Kidney (tissue), 14 donors: Measurements from ENCODE around the gene CALHM4. TPM values are rescaled to one million over a fixed set of nuclear protein-coding genes. Genes with fewer than 3 reads are reported as not detected.

Experiments
- DNase-seq, 5 donors: peaks; one replicate each; pipeline ENCODE4 v3.0.0-alpha.2; 2013 to 2020
- FAIRE-seq: peaks from 2 replicates; lab custom pipeline; 2012; peaks lifted over from hg19 to GRCh38; lab: Jason Lieb, UNC
- H3K27ac ChIP-seq, 2 donors: one replicate each; pipeline ENCODE4 v1.7.0; 2013; ENCODE audit warnings: low read depth in 2 of 2, low read length in 2 of 2, inconsistent platforms in 1 of 2
- H3K27me3 ChIP-seq: one replicate; pipeline ENCODE4 v1.7.1; 2013; ENCODE audit warnings: low read length, inconsistent platforms; ENCODE audit not compliant: control insufficient read depth, insufficient read depth
- H3K36me3 ChIP-seq, 3 donors: one replicate each; pipeline versions ENCODE4 v1.7.0 to v1.7.1; 2013; ENCODE audit warnings: low read length in 3 of 3, control low read depth in 1 of 3, inconsistent platforms in 1 of 3; ENCODE audit not compliant: insufficient read depth in 3 of 3, control insufficient read depth in 2 of 3
- H3K4me1 ChIP-seq, 3 donors: one replicate each; pipeline versions ENCODE4 v1.7.0 to v1.7.1; 2013; ENCODE audit warnings: low read length in 3 of 3, inconsistent platforms in 1 of 3, low read depth in 1 of 3; ENCODE audit not compliant: control insufficient read depth in 2 of 3, insufficient read depth in 2 of 3
- H3K4me3 ChIP-seq, 3 donors: one replicate each; pipeline versions ENCODE4 v1.7.0 to v1.8.1; 2013; ENCODE audit warnings: low read length in 3 of 3, control low read depth in 1 of 3, inconsistent platforms in 1 of 3
- H3K9ac ChIP-seq, 3 donors: one replicate each; pipeline versions ENCODE4 v1.7.0 to v1.7.1; 2013; ENCODE audit warnings: low read length in 3 of 3, control low read depth in 1 of 3, inconsistent platforms in 1 of 3
- H3K9me3 ChIP-seq, 3 donors: one replicate each; pipeline versions ENCODE4 v1.7.0 to v1.7.1; 2013; ENCODE audit warnings: low read length in 3 of 3, control low read depth in 1 of 3, inconsistent platforms in 1 of 3; ENCODE audit not compliant: control insufficient read depth in 2 of 3, insufficient read depth in 1 of 3
- CTCF ChIP-seq: IDR thresholded peaks from 3 replicates; pipeline ENCODE4 v1.5.1; 2012; ENCODE audit warnings: mild to moderate bottlenecking, moderate library complexity, borderline replicate concordance; ENCODE audit not compliant: insufficient read depth; ENCODE audit errors: extremely low read depth
- intact Hi-C: fragments of 100-400 bp; cut with DNase I; formaldehyde crosslinking; loops from one replicate; pipeline ENCODE4 v1.11.1; 2022
- polyA plus RNA-seq: library from polyadenylated mRNA; stranded (reverse); fragments of 350-450 nt; fragmentation: Illumina TruSeq; extraction: RNeasy Lipid Tissue Mini Kit (QIAGEN cat#74804); gene quantifications from one replicate; pipeline ENCODE4 v1.2.3, GENCODE V29; 2014; ENCODE audit warnings: low read depth, low replicate concordance; ENCODE audit not compliant: insufficient read depth
- total RNA-seq: library from RNA; stranded (reverse); fragmentation: NEBNext Ultra II Directional; extraction: Animal tissue kit (Norgen Biotek cat#: 25700); gene quantifications from one replicate; pipeline ENCODE4 v1.2.1, GENCODE V29; 2021
- donor health status: control.
- donor health status: control.
- donor health status: control.
- donor health status: control.
- donor health status: control.
- donor health status: DM: yes; HTN: yes; CAD: no.
- donor health status: Normal renal cell carcinoma (clear cell type).

The CALHM4 gene
- total and polyA plus RNA-seq, 2 donors from 2014 or later, result 0.60 TPM; not detected in 1

- Histone ChIP-seq H3K4me3 (no peak overlapping the region), H3K9me3 (no peaks in the 10 kb centered on the region), H3K9ac (no peak overlapping the region), H3K36me3 (no peaks in the 10 kb centered on the region), H3K27me3 (no peaks in the 10 kb centered on the region), H3K4me1 (peaks cover 0 to 14% (median 5%) of the 10 kb centered on the region in 3 donors), H3K27ac (no peak overlapping the region)
- no peak for DNase-seq
- no peak for TF ChIP-seq CTCF
- intact Hi-C loops, result loop anchor here (10.0 kb wide), 1 partner anchor 277 kb away; no protein-coding TSS in a partner anchor
- no peak for FAIRE-seq
Measured at GRCh38 chr6:116562019-116562403, 8.5 kb downstream of the CALHM4 start.

- DNase-seq (peak in 2 of 5 donors; percentile 38 to 71), FAIRE-seq (no peak)
- peaks cover 0 to 11% (median 5%) of the 10 kb centered on the region in 3 donors for H3K4me1 ChIP-seq
- intact Hi-C loops, result loop anchor here (10.0 kb wide), 1 partner anchor 278 kb away; no protein-coding TSS in a partner anchor
- no peak overlapping the region for H3K27ac ChIP-seq
- H3K36me3 ChIP-seq, result no peaks in the 10 kb centered on the region
- TF ChIP-seq CTCF, result no peak
- no peak overlapping the region for H3K9ac ChIP-seq
- H3K9me3 ChIP-seq, result no peaks in the 10 kb centered on the region
- H3K27me3 ChIP-seq, result no peaks in the 10 kb centered on the region
- no peak overlapping the region for H3K4me3 ChIP-seq
Measured at GRCh38 chr6:116562614-116563013, 9.1 kb downstream of the CALHM4 start.

- TF ChIP-seq CTCF, result no peak
- peaks cover 0 to 3% (median 2%) of the 10 kb centered on the region in 3 donors for H3K4me1 ChIP-seq
- intact Hi-C loops, result loop anchor here (10.0 kb wide), 1 partner anchor 279 kb away; no protein-coding TSS in a partner anchor
- no peak overlapping the region for H3K4me3 ChIP-seq
- no peak overlapping the region for H3K9ac ChIP-seq
- no peaks in the 10 kb centered on the region for H3K9me3 ChIP-seq
- FAIRE-seq (no peak), DNase-seq (peak in 1 of 5 donors; percentile 58)
- H3K36me3 ChIP-seq, result no peaks in the 10 kb centered on the region
- H3K27me3 ChIP-seq, result no peaks in the 10 kb centered on the region
- H3K27ac ChIP-seq, result no peak overlapping the region
Measured at GRCh38 chr6:116563830-116564229, 10.3 kb downstream of the CALHM4 start.

- H3K27me3 ChIP-seq, result no peaks in the 10 kb centered on the region
- no peaks in the 10 kb centered on the region for H3K9me3 ChIP-seq
- no peak for DNase-seq
- intact Hi-C loops, result loop anchor here (10.0 kb wide), 1 partner anchor 280 kb away; no protein-coding TSS in a partner anchor
- H3K36me3 ChIP-seq, result no peaks in the 10 kb centered on the region
- no peak for TF ChIP-seq CTCF
- H3K27ac ChIP-seq, result no peak overlapping the region
- no peak for FAIRE-seq
- peaks cover 0 to 3% (median 2%) of the 10 kb centered on the region in 3 donors for H3K4me1 ChIP-seq
- H3K4me3 ChIP-seq, result no peak overlapping the region
- no peak overlapping the region for H3K9ac ChIP-seq
Measured at GRCh38 chr6:116564311-116564710, 10.8 kb downstream of the CALHM4 start.
